ENCODE results near the gene HDAC4.

DNA sequence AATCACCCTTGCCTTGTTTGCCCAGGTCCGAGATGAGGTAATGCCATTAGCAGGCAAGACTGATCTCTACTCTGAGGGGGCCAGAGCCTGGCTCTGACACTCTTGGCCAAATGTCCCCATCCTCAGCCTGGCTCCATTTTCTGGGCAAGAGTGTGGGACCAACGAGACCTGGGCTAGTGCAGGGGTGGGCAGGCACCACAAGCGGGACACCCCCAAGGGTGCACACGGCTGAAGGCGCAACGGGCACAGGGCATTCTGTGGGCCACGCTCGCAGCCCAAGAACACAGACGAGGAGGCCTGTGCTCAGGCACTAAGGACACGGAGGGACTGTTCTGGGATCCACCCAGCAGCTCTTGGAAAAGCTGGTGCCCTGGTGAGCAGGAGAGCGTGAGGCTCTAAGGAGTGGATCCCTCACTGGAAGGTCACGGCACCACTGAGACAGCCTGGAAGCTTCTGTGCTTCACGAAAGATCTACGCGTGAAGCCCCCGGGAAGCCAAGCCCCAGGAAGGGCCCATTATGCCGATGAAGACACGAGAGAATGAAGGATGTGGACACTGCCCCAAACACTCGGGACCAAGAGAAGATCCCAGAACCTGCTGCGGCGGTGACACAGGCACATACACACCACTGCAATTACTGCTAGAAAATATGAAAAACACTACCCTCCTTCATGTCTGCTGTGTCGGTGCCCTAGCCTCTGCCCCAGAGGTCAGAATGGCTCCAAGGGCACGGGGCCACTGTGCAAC, 138.2 kb downstream of the HDAC4 start:
- TF ChIP-seq, protein P1, sequence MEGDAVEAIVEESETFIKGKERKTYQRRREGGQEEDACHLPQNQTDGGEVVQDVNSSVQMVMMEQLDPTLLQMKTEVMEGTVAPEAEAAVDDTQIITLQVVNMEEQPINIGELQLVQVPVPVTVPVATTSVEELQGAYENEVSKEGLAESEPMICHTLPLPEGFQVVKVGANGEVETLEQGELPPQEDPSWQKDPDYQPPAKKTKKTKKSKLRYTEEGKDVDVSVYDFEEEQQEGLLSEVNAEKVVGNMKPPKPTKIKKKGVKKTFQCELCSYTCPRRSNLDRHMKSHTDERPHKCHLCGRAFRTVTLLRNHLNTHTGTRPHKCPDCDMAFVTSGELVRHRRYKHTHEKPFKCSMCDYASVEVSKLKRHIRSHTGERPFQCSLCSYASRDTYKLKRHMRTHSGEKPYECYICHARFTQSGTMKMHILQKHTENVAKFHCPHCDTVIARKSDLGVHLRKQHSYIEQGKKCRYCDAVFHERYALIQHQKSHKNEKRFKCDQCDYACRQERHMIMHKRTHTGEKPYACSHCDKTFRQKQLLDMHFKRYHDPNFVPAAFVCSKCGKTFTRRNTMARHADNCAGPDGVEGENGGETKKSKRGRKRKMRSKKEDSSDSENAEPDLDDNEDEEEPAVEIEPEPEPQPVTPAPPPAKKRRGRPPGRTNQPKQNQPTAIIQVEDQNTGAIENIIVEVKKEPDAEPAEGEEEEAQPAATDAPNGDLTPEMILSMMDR (IDR thresholded peaks at IDR 0.05): no peak
- TF ChIP-seq EZH2 (IDR thresholded peaks at IDR 0.05; ENCODE audit: borderline replicate concordance, insufficient read depth, low read depth, low read length, poor library complexity, severe bottlenecking): no peak
